GM23338 (cell line): ENCODE results near the gene LDHAL6A. TPM values are rescaled to one million over a fixed set of nuclear protein-coding genes. Genes with fewer than 3 reads are reported as not detected.

Experiments used
- ATAC-seq: fragments of 200-7000 bp; cut with Tn5 transposase; 3 replicates; pipeline ENCODE4 v1.9.1; 2020
- DNase-seq: peaks from one replicate; pipeline ENCODE4 v3.0.0-alpha.2; 2015; ENCODE audit warnings: low spot score
- H2AFZ ChIP-seq: fragments of 200-600 bp; sonication (generic); 2 replicates; pipeline ENCODE4 v1.8.0; 2016; ENCODE audit warnings: antibody characterized with exemption, mild to moderate bottlenecking, moderate library complexity
- H3F3A ChIP-seq: fragments of 200-600 bp; sonication (generic); replicated peaks from 2 replicates; pipeline ENCODE4 v1.8.0; 2017; ENCODE audit warnings: antibody characterized with exemption, mixed run types, low read depth
- H3K27ac ChIP-seq: fragments of 200-600 bp; sonication (generic); 2 replicates; pipeline ENCODE4 v1.6.1; 2016; ENCODE audit warnings: low read depth
- H3K27me3 ChIP-seq: fragments of 200-600 bp; sonication (generic); 2 replicates; pipeline ENCODE4 v1.8.0; 2016; ENCODE audit warnings: mild to moderate bottlenecking, mixed run types, moderate library complexity; ENCODE audit not compliant: insufficient read depth
- H3K36me3 ChIP-seq: fragments of 200-600 bp; sonication (generic); 2 replicates; pipeline ENCODE4 v1.8.0; 2016; ENCODE audit warnings: mild to moderate bottlenecking; ENCODE audit not compliant: insufficient read depth
- H3K4me1 ChIP-seq: fragments of 200-600 bp; sonication (generic); 2 replicates; pipeline ENCODE4 v1.8.0; 2016; ENCODE audit warnings: mild to moderate bottlenecking, moderate library complexity; ENCODE audit not compliant: insufficient read depth
- H3K4me2 ChIP-seq: fragments of 200-600 bp; sonication (generic); 2 replicates; pipeline ENCODE4 v1.7.1; 2017; ENCODE audit warnings: mixed run types
- H3K4me3 ChIP-seq: fragments of 200-600 bp; sonication (generic); 2 replicates; pipeline ENCODE4 v1.6.1; 2016; ENCODE audit warnings: mixed run types
- H3K79me2 ChIP-seq: fragments of 200-600 bp; sonication (generic); replicated peaks from 2 replicates; pipeline ENCODE4 v1.8.0; 2017; ENCODE audit warnings: mild to moderate bottlenecking; ENCODE audit not compliant: insufficient read depth
- H3K9me2 ChIP-seq: fragments of 200-600 bp; sonication (generic); 2 replicates; pipeline ENCODE4 v1.8.0; 2017; ENCODE audit not compliant: insufficient read depth
- H4K20me1 ChIP-seq: fragments of 200-600 bp; sonication (generic); replicated peaks from 2 replicates; pipeline ENCODE4 v1.8.0; 2017; ENCODE audit warnings: mild to moderate bottlenecking; ENCODE audit not compliant: insufficient read depth
- H3K27ac Mint-ChIP-seq: 2 replicates; pipeline ENCODE4 v1.8.0; 2020; ENCODE audit warnings: inconsistent platforms, mild to moderate bottlenecking, moderate library complexity, mixed read lengths
- H3K27me3 Mint-ChIP-seq: 3 replicates; pipeline ENCODE4 v1.8.0; 2022; ENCODE audit warnings: low read depth, mild to moderate bottlenecking, moderate library complexity, mixed read lengths, inconsistent platforms; ENCODE audit not compliant: insufficient read depth, poor library complexity
- H3K36me3 Mint-ChIP-seq: 3 replicates; pipeline ENCODE4 v1.8.0; 2021; ENCODE audit warnings: low read depth, mild to moderate bottlenecking, inconsistent platforms, moderate library complexity, mixed read lengths
- H3K4me1 Mint-ChIP-seq: 3 replicates; pipeline ENCODE4 v1.8.0; 2020; ENCODE audit warnings: mild to moderate bottlenecking, inconsistent platforms, mixed read lengths
- H3K4me3 Mint-ChIP-seq: 3 replicates; pipeline ENCODE4 v1.8.0; 2021; ENCODE audit warnings: moderate library complexity, mild to moderate bottlenecking, inconsistent platforms, mixed read lengths
- H3K9me3 Mint-ChIP-seq: 3 replicates; pipeline ENCODE4 v1.8.0; 2020; ENCODE audit warnings: moderate library complexity, mild to moderate bottlenecking, inconsistent platforms, mixed read lengths
- CREB1 ChIP-seq: fragments of 250-450 bp; sonication (Bioruptor Pico); IDR thresholded peaks from 2 replicates; pipeline ENCODE4 v1.5.0; 2020; ENCODE audit warnings: low read depth, mild to moderate bottlenecking, moderate library complexity
- CTCF ChIP-seq, 2 experiments: fragments of 200-600 bp in 1 of 2; sonication (generic) in 1 of 2; conservative IDR thresholded peaks; 2 replicates each; pipeline versions ENCODE4 v1.5.1 to v1.6.1; 2016 to 2017; ENCODE audit warnings: antibody characterized with exemption in 2 of 2, low read depth in 2 of 2, mild to moderate bottlenecking in 2 of 2, moderate library complexity in 1 of 2
- ETS1 ChIP-seq: IDR thresholded peaks from 2 replicates; pipeline ENCODE4 v1.6.1; 2016; ENCODE audit warnings: antibody characterized with exemption
- EZH2 ChIP-seq: fragments of 200-600 bp; sonication (generic); IDR thresholded peaks from one replicate; pipeline ENCODE4 v1.8.0; 2017; ENCODE audit warnings: antibody characterized with exemption, mild to moderate bottlenecking, low read depth; ENCODE audit not compliant: unreplicated experiment
- EZH2phosphoT487 ChIP-seq: fragments of 200-600 bp; sonication (generic); IDR thresholded peaks from one replicate; pipeline ENCODE4 v1.8.1; 2018; ENCODE audit warnings: antibody characterized with exemption; ENCODE audit not compliant: unreplicated experiment
- JUNB ChIP-seq: IDR thresholded peaks from one replicate; pipeline ENCODE4 v1.6.1; 2016; ENCODE audit warnings: antibody characterized with exemption; ENCODE audit not compliant: unreplicated experiment
- NANOG ChIP-seq: IDR thresholded peaks from 2 replicates; pipeline ENCODE4 v1.6.1; 2016; ENCODE audit warnings: antibody characterized with exemption, borderline replicate concordance
- POLR2AphosphoS5 ChIP-seq: IDR thresholded peaks from 2 replicates; pipeline ENCODE4 v1.6.1; 2016; ENCODE audit warnings: antibody characterized with exemption, low read depth
- REST ChIP-seq: IDR thresholded peaks from one replicate; pipeline ENCODE4 v1.6.1; 2018; ENCODE audit warnings: antibody characterized with exemption; ENCODE audit not compliant: unreplicated experiment
- STAT1 ChIP-seq: IDR thresholded peaks from one replicate; pipeline ENCODE4 v1.6.1; 2016; ENCODE audit warnings: antibody characterized with exemption; ENCODE audit not compliant: unreplicated experiment
- ZNF114 ChIP-seq: fragments of 250-450 bp; sonication (Bioruptor Pico); IDR thresholded peaks from 2 replicates; pipeline ENCODE4 v1.5.0; 2020; ENCODE audit warnings: mild to moderate bottlenecking, moderate library complexity
- ZNF331 ChIP-seq: fragments of 250-450 bp; sonication (Bioruptor Pico); IDR thresholded peaks from 2 replicates; pipeline ENCODE4 v1.5.0; 2020; ENCODE audit warnings: low read depth, mild to moderate bottlenecking, moderate library complexity
- ZNF462 ChIP-seq: fragments of 250-450 bp; sonication (Bioruptor Pico); IDR thresholded peaks from 2 replicates; pipeline ENCODE4 v1.5.0; 2020; ENCODE audit warnings: mild to moderate bottlenecking, moderate library complexity
- polyA plus RNA-seq: library from polyadenylated mRNA; unstranded; fragments of >200 nt; fragmentation: Nextera tagmentation; extraction: Ambion mirVana; gene quantifications from 2 replicates; pipeline ENCODE4 v1.2.1, GENCODE V29; 2016
- total RNA-seq: library from RNA; depleted of rRNA; stranded (reverse); fragments of >200 nt; shearing (Covaris generic); gene quantifications from 2 replicates; pipeline ENCODE4 v1.2.3, GENCODE V29; 2014

Gene LDHAL6A
- total and polyA plus RNA-seq, 2 experiments from 2014 or later = 0.10 to 0.59 TPM

- peaks cover 8% of the 10 kb centered on the region for H4K20me1 ChIP-seq
- no peaks in the 10 kb centered on the region; the same call in 1 of the 2 replicates for H3K4me1 ChIP-seq
- no peaks in the 10 kb centered on the region for H3F3A ChIP-seq
- peaks cover 13% of the 10 kb centered on the region; the same call in 2 of the 3 replicates for H3K36me3 Mint-ChIP-seq
- H3K36me3 ChIP-seq = peaks cover 16% of the 10 kb centered on the region; the same call in 1 of the 2 replicates
- H3K9me2 ChIP-seq = no peaks in the 10 kb centered on the region
- H3K27ac ChIP-seq = no peak overlapping the region
- no peak overlapping the region for H2AFZ ChIP-seq
- ATAC-seq = no peak
- H3K4me3 ChIP-seq = no peak overlapping the region
- H3K4me3 Mint-ChIP-seq = no peak overlapping the region
- H3K4me2 ChIP-seq = no peak overlapping the region
- no peaks in the 10 kb centered on the region for H3K79me2 ChIP-seq
- no peak overlapping the region; the same call in 1 of the 2 replicates for H3K27ac Mint-ChIP-seq
- no peaks in the 10 kb centered on the region for H3K9me3 Mint-ChIP-seq
- no peaks in the 10 kb centered on the region for H3K4me1 Mint-ChIP-seq
- H3K27me3 Mint-ChIP-seq = no peaks in the 10 kb centered on the region
- no peak for DNase-seq
- no peaks in the 10 kb centered on the region for H3K27me3 ChIP-seq
- TF ChIP-seq EZH2 (no peak), STAT1 (no peak), ETS1 (no peak), CTCF (conservative IDR thresholded peaks at IDR 0.05; ENCODE audit: low read depth in 2 of 2) (no peak), ZNF331 (CRISPR knock-in tag) (no peak), JUNB (no peak), ZNF114 (CRISPR knock-in tag) (no peak), ZNF462 (no peak), POLR2AphosphoS5 (no peak), REST (no peak), CREB1 (CRISPR knock-in tag) (no peak), NANOG (no peak), EZH2phosphoT487 (no peak)
Observed at GRCh38 chr11:18490736-18491485, 35.3 kb downstream of the LDHAL6A start.
